ENCODE data around the gene ACVR1.

- TF ChIP-seq POLR2A (IDR thresholded peaks at IDR 0.05) (no peak), CTCF (IDR thresholded peaks at IDR 0.05) (no peak)
Measured at GRCh38 chr2:157866666-157867642, 9.2 kb downstream of the ACVR1 start.

All from esophagus squamous epithelium (tissue), 4 donors.